GM21737 (cell line): ENCODE results near the gene ZIC3.

Experiments used
- ATAC-seq: cut with Tn5 transposase; IDR thresholded peaks from one replicate; pipeline ENCODE4 v1.9.1; 2021; ENCODE audit warnings: mild to moderate bottlenecking, moderate library complexity; ENCODE audit not compliant: unreplicated experiment

Gene ZIC3

DNA sequence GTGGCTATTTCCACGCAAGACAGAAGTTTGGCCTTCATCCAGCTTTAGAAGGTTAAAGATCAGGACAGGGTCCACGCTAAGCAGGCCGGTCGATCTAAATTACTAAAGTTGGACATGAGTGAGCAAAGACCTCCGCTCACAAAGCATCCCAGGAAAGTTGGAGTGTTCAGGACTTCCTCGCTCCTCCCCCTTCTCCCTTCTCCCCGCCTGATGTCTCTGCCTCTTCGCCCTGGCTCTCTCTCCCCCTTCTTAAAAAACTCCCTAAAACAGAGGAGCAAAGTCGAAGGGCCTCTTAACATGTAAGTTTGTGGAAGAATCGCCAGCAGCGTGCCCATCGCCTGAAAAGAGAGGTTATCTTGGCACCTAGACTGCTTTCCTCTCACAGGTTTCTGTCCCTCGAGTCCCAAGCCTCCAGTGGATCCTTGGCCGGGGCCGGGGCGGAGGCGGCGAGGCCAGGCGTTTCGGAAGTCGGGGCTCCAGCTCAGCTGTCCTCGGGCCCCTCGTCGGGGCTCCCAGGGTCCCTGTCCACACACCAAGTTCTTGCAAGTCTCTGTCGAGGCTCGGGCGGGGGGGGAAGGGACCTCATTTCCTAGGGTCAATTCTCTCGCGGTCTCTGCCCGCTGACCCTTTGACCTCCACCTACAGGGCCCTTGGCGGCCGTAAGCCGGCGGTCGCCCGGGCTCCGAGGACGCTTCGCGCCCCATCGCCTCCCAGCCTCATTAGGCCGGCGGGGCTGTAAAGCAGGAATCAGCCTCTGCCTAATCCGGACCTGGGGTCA, 7.6 kb downstream of the ZIC3 start:
- no peak for ATAC-seq

- ATAC-seq: no peak
Measured at GRCh38 chrX:137574102-137574783, 8.3 kb downstream of the ZIC3 start.

DNA sequence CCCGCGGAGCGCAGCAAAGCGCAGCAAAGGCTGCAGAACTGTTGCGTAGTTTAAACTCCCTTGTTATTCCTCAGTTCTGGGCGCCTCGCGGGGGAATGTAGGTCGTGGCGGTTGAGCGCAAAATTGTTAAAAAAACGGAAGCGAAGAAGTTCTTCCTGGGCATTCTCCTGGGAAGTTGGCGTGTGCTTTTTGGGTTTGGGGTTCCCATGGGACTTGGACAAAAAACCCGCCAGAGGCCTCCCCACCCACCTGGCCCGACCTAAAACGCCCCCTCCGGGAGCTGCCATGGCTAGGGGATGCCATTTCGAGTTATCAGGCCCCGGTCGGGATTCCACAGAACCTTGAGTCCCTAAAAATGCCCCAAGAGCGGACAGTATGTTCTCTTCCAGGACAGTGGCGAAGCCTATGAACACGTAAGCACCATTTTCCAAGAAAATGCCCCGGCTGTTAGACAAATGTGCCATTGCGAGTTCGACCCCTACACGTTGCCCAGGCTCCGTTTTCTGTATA, 8.9 kb downstream of the ZIC3 start:
- no peak for ATAC-seq

GRCh38 chrX:137575596-137576255, 9.8 kb downstream of the ZIC3 start:
- ATAC-seq: no peak

- no peak for ATAC-seq
Measured at GRCh38 chrX:137587151-137587550, 21.2 kb downstream of the ZIC3 start.

GRCh38 chrX:137600769-137601168, 34.8 kb downstream of the ZIC3 start:
- ATAC-seq: no peak
